ENCODE data around the gene UROC1. TPM values are rescaled to one million over a fixed set of nuclear protein-coding genes. Genes with fewer than 3 reads are reported as not detected.

UROC1 gene
- not detected in 2 replicates for total RNA-seq (2014; rRNA removed; shearing (Covaris generic); ENCODE audit: low replicate concordance)

- H3K4me3 ChIP-seq: no peak within 1 kb of the TSS
- no peaks in the 10 kb centered on the region for H3K27me3 ChIP-seq
- no peaks in the 10 kb centered on the region for H3K9me3 ChIP-seq
- no peak for DNase-seq
- no peaks in the 10 kb centered on the region for H3K36me3 ChIP-seq
Observed at GRCh38 chr3:126517291-126517951, at the start of gene UROC1. UROC1 (minus strand) TSS chr3:126517773; CDS start chr3:126517719, 54 bp downstream.

- Histone ChIP-seq H3K36me3 (no peaks in the 10 kb centered on the region), H3K4me3 (no peak overlapping the region), H3K27me3 (peaks cover 7% of the 10 kb centered on the region), H3K9me3 (peaks cover 15% of the 10 kb centered on the region)
- no peak for DNase-seq
Observed at GRCh38 chr3:126562737-126563276, 45.2 kb upstream of the UROC1 start.

- no peak within 1 kb of the TSS for H3K4me3 ChIP-seq
- peaks cover 15% of the 10 kb centered on the region for H3K9me3 ChIP-seq
- H3K36me3 ChIP-seq: no peaks in the 10 kb centered on the region
- H3K27me3 ChIP-seq: peaks cover 7% of the 10 kb centered on the region
- no peak for DNase-seq
Observed at GRCh38 chr3:126558336-126559071, 40.9 kb upstream of the UROC1 start, which contains the start of gene C3orf22. C3orf22 (minus strand) TSS chr3:126558932; CDS start chr3:126553390, 5,542 bp downstream.

- Histone ChIP-seq H3K4me3 (no peak overlapping the region), H3K9me3 (peaks cover 12% of the 10 kb centered on the region), H3K27me3 (peaks cover 7% of the 10 kb centered on the region), H3K36me3 (no peaks in the 10 kb centered on the region)
- peak; percentile 38 for DNase-seq
Observed at GRCh38 chr3:126557761-126558160, 40.2 kb upstream of the UROC1 start.

GRCh38 chr3:126557415-126557745 is 39.8 kb upstream of the UROC1 start:
- Histone ChIP-seq H3K27me3 (peaks cover 5% of the 10 kb centered on the region), H3K9me3 (peaks cover 8% of the 10 kb centered on the region), H3K4me3 (no peak overlapping the region), H3K36me3 (no peaks in the 10 kb centered on the region)
- DNase-seq: no peak

- no peaks in the 10 kb centered on the region for H3K36me3 ChIP-seq
- peaks cover 3% of the 10 kb centered on the region for H3K9me3 ChIP-seq
- H3K4me3 ChIP-seq: no peak overlapping the region
- H3K27me3 ChIP-seq: peaks cover 2% of the 10 kb centered on the region; the same call in 1 of the 2 replicates
- DNase-seq: no peak
Observed at GRCh38 chr3:126556637-126557414, 39.3 kb upstream of the UROC1 start.

GRCh38 chr3:126555795-126556636 is 38.4 kb upstream of the UROC1 start:
- DNase-seq: no peak
- no peaks in the 10 kb centered on the region for H3K27me3 ChIP-seq
- H3K9me3 ChIP-seq: no peaks in the 10 kb centered on the region
- no peak overlapping the region for H3K4me3 ChIP-seq
- no peaks in the 10 kb centered on the region for H3K36me3 ChIP-seq

- no peaks in the 10 kb centered on the region for H3K36me3 ChIP-seq
- DNase-seq: no peak
- no peaks in the 10 kb centered on the region for H3K27me3 ChIP-seq
- no peak overlapping the region for H3K4me3 ChIP-seq
- H3K9me3 ChIP-seq: no peaks in the 10 kb centered on the region
Observed at GRCh38 chr3:126554560-126555525, 37.3 kb upstream of the UROC1 start.

GRCh38 chr3:126553284-126554084 is 35.9 kb upstream of the UROC1 start:
- no peak for DNase-seq
- no peak overlapping the region for H3K4me3 ChIP-seq
- no peaks in the 10 kb centered on the region for H3K36me3 ChIP-seq
- no peaks in the 10 kb centered on the region for H3K9me3 ChIP-seq
- H3K27me3 ChIP-seq: no peaks in the 10 kb centered on the region

- peak; percentile 31 for DNase-seq
Observed at GRCh38 chr3:126552688-126553283, 35.2 kb upstream of the UROC1 start.

GRCh38 chr3:126551839-126552687 is 34.5 kb upstream of the UROC1 start:
- H3K36me3 ChIP-seq: no peaks in the 10 kb centered on the region
- H3K27me3 ChIP-seq: no peaks in the 10 kb centered on the region
- DNase-seq: no peak
- no peak overlapping the region for H3K4me3 ChIP-seq
- no peaks in the 10 kb centered on the region for H3K9me3 ChIP-seq

More at GRCh38 chr3:126552688-126553283, 35.2 kb upstream of the UROC1 start:
- Histone ChIP-seq H3K36me3 (no peaks in the 10 kb centered on the region), H3K27me3 (no peaks in the 10 kb centered on the region), H3K4me3 (no peak overlapping the region), H3K9me3 (no peaks in the 10 kb centered on the region)

- peak; percentile 43 for DNase-seq
- Histone ChIP-seq H3K36me3 (no peaks in the 10 kb centered on the region), H3K4me3 (no peak overlapping the region), H3K9me3 (no peaks in the 10 kb centered on the region), H3K27me3 (no peaks in the 10 kb centered on the region)
Observed at GRCh38 chr3:126551121-126551838, 33.7 kb upstream of the UROC1 start.

Measured in MG63 (cell line).